Measurements from ENCODE around the gene CPNE4. TPM values are rescaled to one million over a fixed set of nuclear protein-coding genes. Genes with fewer than 3 reads are reported as not detected.

CPNE4 gene
- total and polyA plus RNA-seq, 2 donors from 2014 or later: 0.79 to 1.2 TPM

DNA sequence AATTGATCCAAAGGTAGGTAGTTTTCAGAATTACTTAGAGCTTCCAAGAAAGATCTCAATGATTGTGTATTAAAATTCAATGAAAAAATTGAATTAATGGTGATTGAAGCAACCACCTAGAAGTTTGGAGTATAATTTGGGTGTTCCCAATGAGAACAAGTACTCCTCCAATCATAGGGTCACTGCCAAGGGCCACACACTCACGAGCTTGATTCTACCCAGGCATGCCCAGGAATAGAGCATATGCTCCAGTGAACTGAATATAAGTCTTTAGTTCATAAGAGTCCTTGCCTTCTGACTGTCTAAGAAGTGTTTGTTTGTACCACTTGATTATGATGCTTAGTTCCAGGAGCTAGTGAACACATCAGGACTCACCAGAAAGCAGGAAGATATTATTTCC lies 133.9 kb downstream of the CPNE4 start:
- intact Hi-C loops (cut with DNase I): no loop called here
- Histone ChIP-seq H3K27ac (ENCODE audit: low read depth in 2 of 2, low read length in 2 of 2) (no peak overlapping the region), H3K9ac (ENCODE audit: low read length in 3 of 3) (no peak overlapping the region), H3K4me3 (ENCODE audit: low read length in 3 of 3) (no peak overlapping the region), H3K4me1 (ENCODE audit: control insufficient read depth in 2 of 3, insufficient read depth in 2 of 3, low read depth in 1 of 3, low read length in 3 of 3) (no peaks in the 10 kb centered on the region), H3K36me3 (ENCODE audit: control insufficient read depth in 2 of 3, insufficient read depth in 3 of 3, low read length in 3 of 3) (no peaks in the 10 kb centered on the region), H3K27me3 (ENCODE audit: control insufficient read depth, insufficient read depth, low read length) (no peaks in the 10 kb centered on the region), H3K9me3 (ENCODE audit: control insufficient read depth in 2 of 3, insufficient read depth in 1 of 3, low read length in 3 of 3) (no peaks in the 10 kb centered on the region)
- FAIRE-seq: no peak
- DNase-seq: no peak
- TF ChIP-seq, protein P1, sequence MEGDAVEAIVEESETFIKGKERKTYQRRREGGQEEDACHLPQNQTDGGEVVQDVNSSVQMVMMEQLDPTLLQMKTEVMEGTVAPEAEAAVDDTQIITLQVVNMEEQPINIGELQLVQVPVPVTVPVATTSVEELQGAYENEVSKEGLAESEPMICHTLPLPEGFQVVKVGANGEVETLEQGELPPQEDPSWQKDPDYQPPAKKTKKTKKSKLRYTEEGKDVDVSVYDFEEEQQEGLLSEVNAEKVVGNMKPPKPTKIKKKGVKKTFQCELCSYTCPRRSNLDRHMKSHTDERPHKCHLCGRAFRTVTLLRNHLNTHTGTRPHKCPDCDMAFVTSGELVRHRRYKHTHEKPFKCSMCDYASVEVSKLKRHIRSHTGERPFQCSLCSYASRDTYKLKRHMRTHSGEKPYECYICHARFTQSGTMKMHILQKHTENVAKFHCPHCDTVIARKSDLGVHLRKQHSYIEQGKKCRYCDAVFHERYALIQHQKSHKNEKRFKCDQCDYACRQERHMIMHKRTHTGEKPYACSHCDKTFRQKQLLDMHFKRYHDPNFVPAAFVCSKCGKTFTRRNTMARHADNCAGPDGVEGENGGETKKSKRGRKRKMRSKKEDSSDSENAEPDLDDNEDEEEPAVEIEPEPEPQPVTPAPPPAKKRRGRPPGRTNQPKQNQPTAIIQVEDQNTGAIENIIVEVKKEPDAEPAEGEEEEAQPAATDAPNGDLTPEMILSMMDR (IDR thresholded peaks at IDR 0.05; ENCODE audit: borderline replicate concordance, extremely low read depth, insufficient read depth): no peak

DNA sequence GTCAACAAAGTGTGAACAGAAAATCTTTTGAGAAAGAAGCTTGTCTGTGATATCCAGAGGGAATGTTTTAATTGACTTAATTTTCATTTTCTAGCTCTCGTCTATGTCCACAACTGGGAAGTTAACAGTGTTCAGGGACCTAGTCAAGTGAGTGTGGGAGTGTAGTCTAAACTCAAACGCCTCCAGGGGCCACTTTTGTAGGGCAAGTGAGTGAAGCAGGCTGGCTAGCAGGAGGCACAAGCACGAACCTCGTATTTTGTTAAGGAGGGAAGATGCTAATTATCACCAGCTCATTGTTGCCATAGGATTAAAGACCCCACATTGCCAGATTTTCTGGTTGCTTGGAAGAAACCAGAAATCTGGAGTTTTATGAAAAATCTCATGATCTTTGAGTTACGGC lies 135.8 kb downstream of the CPNE4 start:
- no peak for FAIRE-seq
- TF ChIP-seq, protein P1 (IDR thresholded peaks at IDR 0.05; ENCODE audit: borderline replicate concordance, extremely low read depth, insufficient read depth): no peak

DNA sequence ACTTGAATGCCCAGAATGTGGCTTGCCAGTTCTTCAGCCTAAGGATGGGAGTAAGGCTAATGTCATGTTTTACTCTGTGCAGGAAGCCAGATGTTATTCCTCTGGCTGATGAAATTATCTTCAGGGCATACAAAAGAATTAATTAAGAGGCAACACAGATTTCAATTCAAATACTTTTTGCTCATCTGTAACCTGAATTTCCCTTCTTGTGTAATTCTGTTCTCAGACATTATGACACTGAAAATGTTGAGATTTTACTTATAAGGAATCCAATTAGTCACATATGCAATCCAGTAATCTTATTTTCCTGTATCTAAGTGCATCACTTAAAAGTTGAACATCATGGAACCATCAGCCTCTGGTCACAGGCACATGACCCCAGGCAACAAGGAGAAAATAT lies 136.5 kb downstream of the CPNE4 start:
- no peaks in the 10 kb centered on the region for H3K9me3 ChIP-seq (ENCODE audit: control insufficient read depth in 2 of 3, insufficient read depth in 1 of 3, low read length in 3 of 3)
- no peak overlapping the region for H3K9ac ChIP-seq (ENCODE audit: low read length in 3 of 3)
- no peak overlapping the region for H3K4me3 ChIP-seq (ENCODE audit: low read length in 3 of 3)
- H3K27me3 ChIP-seq (ENCODE audit: control insufficient read depth, insufficient read depth, low read length): no peaks in the 10 kb centered on the region
- intact Hi-C loops (cut with DNase I): no loop called here
- TF ChIP-seq, protein P1 (IDR thresholded peaks at IDR 0.05; ENCODE audit: borderline replicate concordance, extremely low read depth, insufficient read depth): no peak
- H3K4me1 ChIP-seq (ENCODE audit: control insufficient read depth in 2 of 3, insufficient read depth in 2 of 3, low read depth in 1 of 3, low read length in 3 of 3): no peaks in the 10 kb centered on the region
- no peak overlapping the region for H3K27ac ChIP-seq (ENCODE audit: low read depth in 2 of 2, low read length in 2 of 2)
- no peak for FAIRE-seq
- DNase-seq: no peak
- H3K36me3 ChIP-seq (ENCODE audit: control insufficient read depth in 2 of 3, insufficient read depth in 3 of 3, low read length in 3 of 3): no peaks in the 10 kb centered on the region

More for the DNA sequence above, 135.8 kb downstream of the CPNE4 start:
- no peak overlapping the region for H3K4me3 ChIP-seq (ENCODE audit: low read length in 3 of 3)
- no peak overlapping the region for H3K27ac ChIP-seq (ENCODE audit: low read depth in 2 of 2, low read length in 2 of 2)
- no peaks in the 10 kb centered on the region for H3K36me3 ChIP-seq (ENCODE audit: control insufficient read depth in 2 of 3, insufficient read depth in 3 of 3, low read length in 3 of 3)
- no peak for DNase-seq
- H3K4me1 ChIP-seq (ENCODE audit: control insufficient read depth in 2 of 3, insufficient read depth in 2 of 3, low read depth in 1 of 3, low read length in 3 of 3): no peaks in the 10 kb centered on the region
- no peaks in the 10 kb centered on the region for H3K27me3 ChIP-seq (ENCODE audit: control insufficient read depth, insufficient read depth, low read length)
- no peaks in the 10 kb centered on the region for H3K9me3 ChIP-seq (ENCODE audit: control insufficient read depth in 2 of 3, insufficient read depth in 1 of 3, low read length in 3 of 3)
- no peak overlapping the region for H3K9ac ChIP-seq (ENCODE audit: low read length in 3 of 3)
- intact Hi-C loops (cut with DNase I): no loop called here

DNA sequence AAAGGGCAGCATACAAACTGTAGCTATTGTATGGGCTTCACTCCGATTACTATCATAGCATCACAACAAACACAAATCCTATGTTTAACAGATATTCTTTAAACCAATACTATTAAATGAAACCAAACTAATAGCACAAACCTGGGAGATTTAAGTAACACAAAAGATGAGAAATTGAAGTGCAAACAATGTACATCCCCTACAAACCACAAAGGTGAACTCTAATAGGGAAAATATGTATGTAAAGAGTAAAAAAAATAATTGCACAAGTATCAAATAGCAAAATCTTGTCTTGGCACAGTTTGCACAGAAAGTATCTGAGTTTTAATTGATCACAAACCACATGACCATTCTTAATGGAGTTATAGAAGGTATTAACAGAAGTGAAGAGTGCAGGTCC lies 138.5 kb downstream of the CPNE4 start:
- Histone ChIP-seq H3K9ac (ENCODE audit: low read length in 3 of 3) (no peak overlapping the region), H3K27ac (ENCODE audit: low read depth in 2 of 2, low read length in 2 of 2) (no peak overlapping the region), H3K4me1 (ENCODE audit: control insufficient read depth in 2 of 3, insufficient read depth in 2 of 3, low read depth in 1 of 3, low read length in 3 of 3) (no peaks in the 10 kb centered on the region), H3K4me3 (ENCODE audit: low read length in 3 of 3) (no peak overlapping the region), H3K27me3 (ENCODE audit: control insufficient read depth, insufficient read depth, low read length) (no peaks in the 10 kb centered on the region), H3K36me3 (ENCODE audit: control insufficient read depth in 2 of 3, insufficient read depth in 3 of 3, low read length in 3 of 3) (no peaks in the 10 kb centered on the region), H3K9me3 (ENCODE audit: control insufficient read depth in 2 of 3, insufficient read depth in 1 of 3, low read length in 3 of 3) (no peaks in the 10 kb centered on the region)
- DNase-seq (no peak), FAIRE-seq (no peak)
- intact Hi-C loops (cut with DNase I): no loop called here
- TF ChIP-seq, protein P1 (IDR thresholded peaks at IDR 0.05; ENCODE audit: borderline replicate concordance, extremely low read depth, insufficient read depth): no peak

All from kidney (tissue), 14 donors.